IPS-20b (cell line): ENCODE measurements around the gene PRELID3B.

Source experiments
- H3K27ac ChIP-seq: one replicate; pipeline ENCODE4 v1.5.1; 2013; ENCODE audit warnings: low read length
- H3K27me3 ChIP-seq: 2 replicates; pipeline ENCODE4 v1.6.1; 2013; ENCODE audit warnings: mild to moderate bottlenecking, low read length, inconsistent platforms; ENCODE audit not compliant: insufficient read depth
- H3K36me3 ChIP-seq: 2 replicates; pipeline ENCODE4 v1.6.1; 2013; ENCODE audit warnings: low read depth, mild to moderate bottlenecking, inconsistent platforms, low read length, moderate library complexity; ENCODE audit not compliant: insufficient read depth
- H3K4me1 ChIP-seq: 2 replicates; pipeline ENCODE4 v1.6.1; 2013; ENCODE audit warnings: mild to moderate bottlenecking, control low read depth, inconsistent platforms, low read length, moderate library complexity; ENCODE audit not compliant: insufficient read depth
- H3K4me3 ChIP-seq: 2 replicates; pipeline ENCODE4 v1.5.1; 2013; ENCODE audit warnings: mild to moderate bottlenecking, low read length, inconsistent platforms
- H3K9ac ChIP-seq: 2 replicates; pipeline ENCODE4 v1.6.1; 2013; ENCODE audit warnings: low read depth, mild to moderate bottlenecking, inconsistent platforms, low read length, moderate library complexity
- H3K9me3 ChIP-seq: 2 replicates; pipeline ENCODE4 v1.6.1; 2013; ENCODE audit warnings: mild to moderate bottlenecking, low read depth, low read length, inconsistent platforms; ENCODE audit not compliant: insufficient read depth

PRELID3B gene

GRCh38 chr20:59073582-59073981 lies 31.0 kb upstream of the PRELID3B start:
- Histone ChIP-seq H3K9me3 (no peaks in the 10 kb centered on the region), H3K4me3 (no peak overlapping the region), H3K36me3 (no peaks in the 10 kb centered on the region), H3K9ac (no peak overlapping the region), H3K4me1 (no peaks in the 10 kb centered on the region; the same call in 1 of the 2 replicates), H3K27ac (no peak overlapping the region), H3K27me3 (0 out of 2 replicates have a peak, but pooled peaks cover 4% of the 10 kb centered on the region)

GRCh38 chr20:59071216-59071615 lies 28.6 kb upstream of the PRELID3B start:
- H3K27me3 ChIP-seq = no peaks in the 10 kb centered on the region
- no peak overlapping the region for H3K4me3 ChIP-seq

GRCh38 chr20:59069026-59069425 lies 26.4 kb upstream of the PRELID3B start:
- H3K27me3 ChIP-seq = no peaks in the 10 kb centered on the region

More at GRCh38 chr20:59071216-59071615, 28.6 kb upstream of the PRELID3B start:
- H3K4me1 ChIP-seq = no peaks in the 10 kb centered on the region; the same call in 1 of the 2 replicates
- H3K9ac ChIP-seq = no peak overlapping the region
- no peak overlapping the region for H3K27ac ChIP-seq
- no peaks in the 10 kb centered on the region for H3K36me3 ChIP-seq
- no peaks in the 10 kb centered on the region for H3K9me3 ChIP-seq

GRCh38 chr20:59068534-59068933 lies 25.9 kb upstream of the PRELID3B start:
- no peak overlapping the region for H3K9ac ChIP-seq
- H3K4me1 ChIP-seq = no peaks in the 10 kb centered on the region
- no peak overlapping the region for H3K27ac ChIP-seq
- no peaks in the 10 kb centered on the region for H3K36me3 ChIP-seq
- H3K9me3 ChIP-seq = no peaks in the 10 kb centered on the region
- H3K27me3 ChIP-seq = no peaks in the 10 kb centered on the region
- no peak overlapping the region for H3K4me3 ChIP-seq

More at GRCh38 chr20:59069026-59069425, 26.4 kb upstream of the PRELID3B start:
- Histone ChIP-seq H3K36me3 (no peaks in the 10 kb centered on the region), H3K4me3 (no peak overlapping the region), H3K27ac (no peak overlapping the region), H3K4me1 (no peaks in the 10 kb centered on the region), H3K9ac (no peak overlapping the region), H3K9me3 (no peaks in the 10 kb centered on the region)

- Histone ChIP-seq H3K36me3 (no peaks in the 10 kb centered on the region), H3K27ac (no peak overlapping the region), H3K4me3 (no peak overlapping the region), H3K4me1 (no peaks in the 10 kb centered on the region), H3K27me3 (no peaks in the 10 kb centered on the region), H3K9ac (no peak overlapping the region), H3K9me3 (no peaks in the 10 kb centered on the region)
These were observed 21.7 kb upstream of the PRELID3B start for GRCh38 chr20:59064214-59064722.

GRCh38 chr20:59063358-59064213 lies 21.0 kb upstream of the PRELID3B start:
- Histone ChIP-seq H3K36me3 (no peaks in the 10 kb centered on the region), H3K27me3 (no peaks in the 10 kb centered on the region), H3K4me1 (no peaks in the 10 kb centered on the region), H3K27ac (no peak overlapping the region), H3K9me3 (no peaks in the 10 kb centered on the region), H3K4me3 (no peak overlapping the region), H3K9ac (no peak overlapping the region)

- H3K27ac ChIP-seq = no peak overlapping the region
- H3K9me3 ChIP-seq = no peaks in the 10 kb centered on the region
- H3K36me3 ChIP-seq = no peaks in the 10 kb centered on the region
- H3K4me1 ChIP-seq = no peaks in the 10 kb centered on the region
- no peak overlapping the region for H3K4me3 ChIP-seq
- H3K9ac ChIP-seq = no peak overlapping the region
- H3K27me3 ChIP-seq = no peaks in the 10 kb centered on the region
These were observed 19.5 kb upstream of the PRELID3B start for GRCh38 chr20:59062081-59062480.

GRCh38 chr20:59055302-59055701 lies 12.7 kb upstream of the PRELID3B start:
- Histone ChIP-seq H3K27ac (no peak overlapping the region), H3K9ac (no peak overlapping the region), H3K27me3 (peaks cover 9% of the 10 kb centered on the region; the same call in 1 of the 2 replicates), H3K36me3 (no peaks in the 10 kb centered on the region), H3K9me3 (no peaks in the 10 kb centered on the region), H3K4me3 (no peak overlapping the region), H3K4me1 (no peaks in the 10 kb centered on the region)

GRCh38 chr20:59051666-59052185 lies 9.1 kb upstream of the PRELID3B start:
- H3K36me3 ChIP-seq = no peaks in the 10 kb centered on the region
- no peak overlapping the region for H3K4me3 ChIP-seq
- H3K27me3 ChIP-seq = peaks cover 25% of the 10 kb centered on the region
- H3K9ac ChIP-seq = no peak overlapping the region
- H3K9me3 ChIP-seq = no peaks in the 10 kb centered on the region
- H3K27ac ChIP-seq = no peak overlapping the region
- H3K4me1 ChIP-seq = no peaks in the 10 kb centered on the region

GRCh38 chr20:59050437-59050836 lies 7.9 kb upstream of the PRELID3B start:
- H3K9me3 ChIP-seq = no peaks in the 10 kb centered on the region
- no peaks in the 10 kb centered on the region for H3K36me3 ChIP-seq
- H3K9ac ChIP-seq = no peak overlapping the region
- H3K27ac ChIP-seq = no peak overlapping the region
- H3K27me3 ChIP-seq = peaks cover 25% of the 10 kb centered on the region
- no peaks in the 10 kb centered on the region for H3K4me1 ChIP-seq
- H3K4me3 ChIP-seq = no peak overlapping the region

GRCh38 chr20:59048681-59049030 lies 6.1 kb upstream of the PRELID3B start:
- Histone ChIP-seq H3K27me3 (peaks cover 25% of the 10 kb centered on the region), H3K9me3 (no peaks in the 10 kb centered on the region), H3K36me3 (no peaks in the 10 kb centered on the region), H3K27ac (no peak overlapping the region), H3K9ac (no peak overlapping the region), H3K4me1 (no peaks in the 10 kb centered on the region), H3K4me3 (no peak overlapping the region)
